ENCODE data around the gene SULT2B1.
A peak's percentile ranks its signal among the peaks of the same experiment; 100 is the strongest.
"Not testable (repeated sequence)": the region's sequence is repeated elsewhere in the genome, so short reads cannot be mapped to it uniquely, and the experiment has no call there.

SULT2B1 gene

GRCh38 chr19:48558018-48558684 lies 6.2 kb downstream of the SULT2B1 start:
- peak; percentile 90 for DNase-seq (ENCODE audit: low spot score)

DNA sequence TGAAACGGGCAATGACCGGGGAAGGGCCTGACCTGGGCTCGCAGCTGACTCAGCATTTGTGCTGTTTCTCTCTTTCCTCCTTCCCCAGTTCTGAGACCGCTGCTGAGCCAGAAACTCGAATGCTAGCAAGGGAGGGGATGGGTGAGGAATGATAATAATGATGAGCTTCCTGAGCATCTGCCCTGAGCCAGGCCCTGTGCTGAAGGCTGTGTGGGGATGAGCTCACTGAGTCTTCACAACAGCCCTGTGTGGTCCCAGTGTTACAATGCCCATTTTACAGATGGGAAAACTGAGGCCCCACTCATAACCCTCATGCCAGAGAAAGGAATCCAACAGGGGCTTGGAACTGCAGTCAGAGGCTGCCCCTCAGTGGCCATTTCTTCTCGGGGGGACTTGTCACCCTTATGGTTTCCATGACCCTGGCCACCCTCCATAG lies 8.1 kb downstream of the SULT2B1 start:
- no peak for DNase-seq (ENCODE audit: low spot score)

DNA sequence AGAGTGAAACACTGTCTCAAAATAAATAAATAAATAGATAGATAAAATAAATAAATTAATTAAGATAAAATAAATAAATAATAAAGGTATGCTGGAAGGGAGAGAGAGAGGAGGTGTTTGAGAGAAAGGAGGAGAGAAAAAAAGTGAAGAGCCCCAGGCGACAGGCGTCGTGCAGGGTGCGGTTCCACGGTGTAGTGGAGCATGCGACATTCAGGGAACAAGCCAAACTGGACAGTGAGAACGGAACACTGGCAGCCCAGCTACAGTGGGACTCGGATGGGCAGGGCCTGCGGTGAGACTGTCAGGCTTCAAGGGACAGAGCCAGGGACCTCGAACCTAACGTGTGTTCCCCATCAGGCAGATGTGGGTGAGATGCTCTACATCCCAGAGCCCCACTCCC lies 9.4 kb downstream of the SULT2B1 start:
- DNase-seq (ENCODE audit: low spot score): no peak

DNA sequence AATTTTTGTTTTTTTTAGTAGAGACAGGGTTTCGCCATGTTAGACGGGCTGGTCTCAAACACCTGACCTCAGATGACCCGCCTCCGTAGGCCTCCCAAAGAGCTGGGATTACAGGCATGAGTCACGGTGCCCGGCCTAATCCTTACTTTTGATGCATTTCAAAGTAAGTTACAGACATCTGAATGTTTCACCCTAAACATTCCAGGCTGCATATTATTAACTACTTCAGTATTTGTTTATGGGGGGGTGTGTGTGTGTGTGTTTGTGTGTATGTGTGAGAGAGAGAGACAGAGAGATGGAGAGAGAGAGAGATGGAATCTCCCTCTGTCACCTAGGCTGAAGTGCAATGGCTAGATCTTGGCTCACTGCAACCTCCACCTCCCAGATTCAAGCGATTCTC lies 13.1 kb downstream of the SULT2B1 start:
- no peak for DNase-seq (ENCODE audit: low spot score)

- peak; percentile 92 for DNase-seq (ENCODE audit: low spot score)
Observed at GRCh38 chr19:48568345-48568886, 16.4 kb downstream of the SULT2B1 start.

- DNase-seq (ENCODE audit: low spot score): no peak
Observed at GRCh38 chr19:48569814-48570213, 17.8 kb downstream of the SULT2B1 start.

GRCh38 chr19:48571378-48572162 lies 19.6 kb downstream of the SULT2B1 start:
- no peak for DNase-seq (ENCODE audit: low spot score)

DNA sequence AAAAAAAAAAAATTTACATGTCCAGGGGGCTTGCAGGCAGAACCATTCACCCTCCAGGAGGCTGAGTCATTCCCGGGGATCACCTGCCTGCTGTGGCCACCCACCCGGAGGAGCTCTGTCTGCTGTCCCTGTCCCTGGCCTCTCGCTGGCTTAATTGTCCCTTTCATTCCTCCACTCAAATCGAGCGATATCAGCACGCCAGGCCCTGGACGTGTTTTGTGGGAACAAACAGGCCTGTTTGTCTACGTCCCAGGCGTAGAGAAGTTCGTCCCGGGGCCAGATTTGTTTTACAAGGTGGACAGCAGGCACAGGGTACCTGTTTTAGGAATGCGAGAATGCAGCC lies 21.2 kb downstream of the SULT2B1 start:
- no peak for DNase-seq (ENCODE audit: low spot score)

DNA sequence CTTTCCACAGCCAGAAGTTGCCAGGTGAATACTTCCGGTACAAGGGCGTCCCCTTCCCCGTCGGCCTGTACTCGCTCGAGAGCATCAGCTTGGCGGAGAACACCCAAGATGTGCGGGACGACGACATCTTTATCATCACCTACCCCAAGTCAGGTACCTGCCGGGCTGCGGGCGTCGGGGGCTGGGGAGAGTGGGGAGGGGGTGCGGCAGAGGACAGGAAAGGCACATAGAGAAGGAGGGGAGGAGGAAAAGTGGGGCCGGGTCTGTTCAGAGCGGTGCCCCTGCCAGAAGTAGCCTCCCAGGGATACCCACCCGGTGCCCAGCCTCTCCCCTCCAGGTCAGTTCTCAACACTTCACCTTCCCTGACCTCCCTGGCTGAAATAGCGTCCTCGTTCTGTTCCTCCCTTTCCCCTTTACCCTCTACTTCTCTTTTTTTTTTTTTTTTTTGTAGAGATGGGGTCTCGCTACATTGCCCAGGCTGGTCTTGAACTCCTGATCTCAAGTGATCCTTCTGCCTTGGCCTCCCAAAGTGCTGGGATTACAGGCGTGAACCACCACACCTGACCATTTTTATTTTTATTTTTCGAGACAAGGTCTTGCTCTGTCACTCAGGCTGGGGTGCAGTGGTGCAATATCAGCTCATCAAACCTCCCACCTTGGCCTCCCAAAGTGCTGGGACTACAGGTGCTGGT lies 24.1 kb downstream of the SULT2B1 start:
- DNase-seq (ENCODE audit: low spot score): no peak

DNA sequence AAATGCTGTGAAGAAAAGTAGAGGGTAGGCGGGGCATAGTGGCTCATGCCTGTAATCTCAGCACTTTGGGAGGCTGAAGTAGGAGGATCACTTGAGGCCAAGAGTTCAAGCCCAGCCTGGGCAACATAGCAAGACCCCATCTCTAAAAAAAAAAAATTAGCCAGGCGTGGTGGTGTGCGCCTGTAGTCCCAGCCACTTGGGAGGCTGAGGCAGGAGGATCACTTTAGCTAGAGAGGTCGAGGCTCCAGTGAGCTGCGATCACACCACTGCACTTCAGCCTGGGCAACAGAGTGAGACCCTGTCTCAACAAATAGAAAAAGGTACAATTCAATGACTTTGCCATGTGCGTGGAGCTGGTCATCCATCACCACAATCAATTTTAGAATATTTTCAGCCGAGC lies 25.9 kb downstream of the SULT2B1 start:
- DNase-seq (ENCODE audit: low spot score): not testable (repeated sequence)

- no peak for DNase-seq (ENCODE audit: low spot score)
Observed at GRCh38 chr19:48578891-48579290, 26.9 kb downstream of the SULT2B1 start.

- no peak for DNase-seq (ENCODE audit: low spot score)
Observed at GRCh38 chr19:48582168-48582567, 30.2 kb downstream of the SULT2B1 start.

DNA sequence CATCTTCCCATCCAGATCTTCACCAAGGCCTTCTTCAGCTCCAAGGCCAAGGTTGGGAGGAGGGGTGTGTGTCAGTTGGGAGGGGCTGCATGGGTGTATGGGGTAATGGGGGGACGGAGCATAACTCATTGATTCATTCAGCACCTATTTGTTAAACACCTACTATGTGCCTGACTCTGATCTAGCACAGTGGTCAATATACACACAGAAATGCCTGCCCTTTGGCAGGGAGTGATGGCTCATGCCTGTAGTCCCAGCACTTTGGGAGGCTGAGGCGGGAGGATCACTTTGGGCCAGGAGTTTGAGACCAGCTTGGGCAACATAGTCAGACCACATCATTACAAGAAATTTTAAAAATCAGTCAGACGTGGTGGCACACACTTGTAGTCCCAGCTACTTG lies 35.4 kb downstream of the SULT2B1 start:
- DNase-seq (ENCODE audit: low spot score): no peak

GRCh38 chr19:48588670-48589401 lies 36.9 kb downstream of the SULT2B1 start:
- DNase-seq (ENCODE audit: low spot score): peak; percentile 94

DNA sequence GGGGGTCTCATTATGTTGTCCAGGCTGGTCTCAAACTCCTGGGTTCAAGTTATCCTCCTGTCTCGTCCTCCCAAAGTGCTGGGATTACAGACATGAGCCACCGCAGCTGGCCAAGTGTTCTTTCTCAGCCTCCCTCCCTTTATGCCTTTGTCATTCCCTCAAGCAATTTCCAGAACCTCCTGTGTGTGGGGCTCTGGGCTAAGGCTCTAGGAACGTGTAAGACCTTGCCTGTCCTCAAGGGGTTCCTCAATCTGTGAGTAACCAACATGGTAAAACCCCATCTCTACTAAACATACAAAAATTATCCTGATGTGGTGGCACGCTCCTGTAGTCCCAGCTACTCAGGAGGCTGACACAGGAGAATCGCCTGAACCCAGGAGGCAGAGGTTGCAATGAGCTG lies 39.0 kb downstream of the SULT2B1 start:
- no peak for DNase-seq (ENCODE audit: low spot score)

DNA sequence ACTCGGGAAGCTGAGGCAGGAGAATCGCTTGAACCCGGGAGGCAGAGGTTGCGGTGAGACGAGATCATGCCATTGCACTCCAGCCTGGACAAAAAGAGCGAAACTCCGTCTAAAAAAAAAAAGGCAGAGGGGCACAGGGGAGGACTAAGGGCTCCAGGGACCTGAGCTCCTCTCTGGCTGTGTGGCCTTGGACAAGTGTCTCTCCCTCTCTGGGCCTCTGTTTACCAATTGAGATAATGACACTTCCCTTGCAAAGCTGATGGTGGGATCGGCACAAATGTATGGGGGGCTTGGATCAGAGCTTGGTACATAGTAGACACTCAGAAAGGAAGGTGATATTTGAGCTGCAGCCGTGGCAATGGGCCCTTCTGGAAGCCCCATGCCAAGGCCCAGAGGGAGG lies 43.2 kb downstream of the SULT2B1 start:
- no peak for DNase-seq (ENCODE audit: low spot score)

DNA sequence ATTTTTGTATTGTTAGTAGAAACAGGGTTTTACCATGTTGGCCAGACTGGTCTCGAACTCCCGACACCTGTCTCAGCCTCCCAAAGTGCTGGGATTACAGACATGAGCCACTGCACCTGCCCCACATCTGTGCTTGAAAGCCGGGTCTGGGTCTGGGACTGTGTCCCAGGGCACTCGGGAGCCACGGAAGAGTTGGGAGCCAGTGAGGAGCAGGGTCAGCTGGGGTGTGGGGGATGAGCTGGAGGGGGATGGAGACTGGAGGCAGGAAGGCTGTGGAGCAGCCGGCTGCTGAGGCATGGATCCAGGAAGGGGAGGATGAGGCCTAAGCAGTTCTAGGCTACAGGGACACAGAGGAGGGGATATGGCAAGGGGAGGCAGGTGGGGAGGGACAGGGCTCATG lies 43.9 kb downstream of the SULT2B1 start:
- no peak for DNase-seq (ENCODE audit: low spot score)

GRCh38 chr19:48596237-48596636 lies 44.3 kb downstream of the SULT2B1 start:
- DNase-seq (ENCODE audit: low spot score): no peak

- no peak for DNase-seq (ENCODE audit: low spot score)
Observed at GRCh38 chr19:48596679-48597465, 44.9 kb downstream of the SULT2B1 start.

DNA sequence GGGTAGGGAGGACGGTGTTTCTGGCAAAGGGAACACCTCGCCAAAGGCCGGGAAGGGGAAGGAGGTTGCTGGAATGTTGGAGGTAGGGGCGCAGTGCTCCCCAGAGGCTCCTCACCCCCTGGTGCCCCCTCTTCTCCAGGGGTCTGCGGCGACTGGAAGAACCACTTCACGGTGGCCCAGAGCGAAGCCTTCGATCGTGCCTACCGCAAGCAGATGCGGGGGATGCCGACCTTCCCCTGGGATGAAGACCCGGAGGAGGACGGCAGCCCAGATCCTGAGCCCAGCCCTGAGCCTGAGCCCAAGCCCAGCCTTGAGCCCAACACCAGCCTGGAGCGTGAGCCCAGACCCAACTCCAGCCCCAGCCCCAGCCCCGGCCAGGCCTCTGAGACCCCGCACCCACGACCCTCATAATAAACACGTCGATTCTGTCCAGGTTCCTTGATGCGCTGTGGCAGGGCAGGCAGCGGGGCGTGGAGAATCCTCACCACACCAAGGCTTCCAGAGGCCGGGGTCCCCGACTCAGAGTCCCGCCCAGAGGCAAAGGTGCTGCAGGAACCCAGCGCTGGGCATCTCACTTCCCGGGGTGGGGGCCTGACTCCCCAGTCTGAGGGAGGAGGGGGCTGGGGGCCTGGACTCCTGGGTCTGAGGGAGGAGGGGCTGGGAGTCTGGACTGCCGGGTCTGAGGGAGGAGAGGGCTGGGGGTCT lies 47.2 kb downstream of the SULT2B1 start:
- no peak for DNase-seq (ENCODE audit: low spot score)
